ENCODE data around the gene SLC26A9.

The SLC26A9 gene

GRCh38 chr1:205933671-205934618 is 9.3 kb downstream of the SLC26A9 start:
- in situ Hi-C loops (cut with HindIII; ENCODE audit: low pct_ligation_motif_present, low pct_unique_long_range_greater_than_20kb, low sequenced_read_pairs): no loop called here
- DNase-seq: no peak

- in situ Hi-C loops (cut with HindIII; ENCODE audit: low pct_ligation_motif_present, low pct_unique_long_range_greater_than_20kb, low sequenced_read_pairs): no loop called here
- DNase-seq: no peak
These were observed 10.5 kb downstream of the SLC26A9 start for GRCh38 chr1:205932776-205933175.

DNA sequence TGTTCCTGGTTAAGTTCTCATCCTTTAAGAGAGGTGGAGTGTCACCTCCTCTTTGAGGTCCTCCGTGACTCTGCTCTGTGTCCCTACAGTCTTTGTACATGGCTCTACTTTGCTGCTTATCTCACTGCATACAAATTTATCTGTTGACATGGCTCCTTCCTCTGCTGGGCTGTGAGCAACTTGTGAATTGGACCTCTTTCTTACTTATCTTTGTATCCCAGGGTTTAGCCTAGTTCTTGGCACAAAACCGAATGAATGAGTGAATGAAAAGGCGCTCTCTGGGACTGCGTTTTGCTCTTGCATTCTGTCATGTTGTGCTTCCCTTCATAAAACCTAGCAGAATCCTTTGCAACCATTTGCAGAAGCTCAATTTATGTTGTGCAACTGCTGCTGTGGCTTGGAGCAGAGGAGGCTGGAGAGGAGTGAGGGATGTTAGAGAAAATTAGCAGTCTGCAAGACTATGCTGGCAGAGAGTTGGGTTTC is 12.4 kb downstream of the SLC26A9 start:
- in situ Hi-C loops (cut with HindIII; ENCODE audit: low pct_ligation_motif_present, low pct_unique_long_range_greater_than_20kb, low sequenced_read_pairs): no loop called here
- DNase-seq: no peak

DNA sequence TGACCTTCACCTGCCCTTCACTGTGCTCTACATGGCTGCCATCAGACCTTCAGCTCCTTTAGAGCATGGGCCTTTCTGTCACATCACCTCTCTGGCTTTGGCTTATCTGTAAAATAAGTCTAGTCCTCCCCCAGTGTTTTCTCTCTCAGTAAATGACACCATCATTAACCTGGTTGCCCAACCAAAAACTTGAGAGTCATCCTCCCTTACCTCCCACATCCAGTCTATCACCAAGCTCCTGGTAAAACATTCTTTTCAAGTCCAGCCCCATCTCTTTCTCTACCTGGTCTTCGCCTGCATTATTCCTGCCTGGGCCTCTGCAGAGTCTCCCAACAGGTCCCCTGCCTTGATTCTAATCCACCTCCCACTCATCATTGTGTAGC is 13.1 kb downstream of the SLC26A9 start:
- in situ Hi-C loops (cut with HindIII; ENCODE audit: low pct_ligation_motif_present, low pct_unique_long_range_greater_than_20kb, low sequenced_read_pairs): no loop called here

GRCh38 chr1:205929496-205930194 is 13.6 kb downstream of the SLC26A9 start:
- in situ Hi-C loops (cut with HindIII; ENCODE audit: low pct_ligation_motif_present, low pct_unique_long_range_greater_than_20kb, low sequenced_read_pairs): no loop called here
- no peak for DNase-seq

More for the DNA sequence above, 13.1 kb downstream of the SLC26A9 start:
- DNase-seq: no peak

- in situ Hi-C loops (cut with HindIII; ENCODE audit: low pct_ligation_motif_present, low pct_unique_long_range_greater_than_20kb, low sequenced_read_pairs): no loop called here
- DNase-seq: no peak
These were observed 14.9 kb downstream of the SLC26A9 start for GRCh38 chr1:205928317-205928716.

- in situ Hi-C loops (cut with HindIII; ENCODE audit: low pct_ligation_motif_present, low pct_unique_long_range_greater_than_20kb, low sequenced_read_pairs): no loop called here
- no peak for DNase-seq
These were observed 15.6 kb downstream of the SLC26A9 start for GRCh38 chr1:205927676-205928075.

DNA sequence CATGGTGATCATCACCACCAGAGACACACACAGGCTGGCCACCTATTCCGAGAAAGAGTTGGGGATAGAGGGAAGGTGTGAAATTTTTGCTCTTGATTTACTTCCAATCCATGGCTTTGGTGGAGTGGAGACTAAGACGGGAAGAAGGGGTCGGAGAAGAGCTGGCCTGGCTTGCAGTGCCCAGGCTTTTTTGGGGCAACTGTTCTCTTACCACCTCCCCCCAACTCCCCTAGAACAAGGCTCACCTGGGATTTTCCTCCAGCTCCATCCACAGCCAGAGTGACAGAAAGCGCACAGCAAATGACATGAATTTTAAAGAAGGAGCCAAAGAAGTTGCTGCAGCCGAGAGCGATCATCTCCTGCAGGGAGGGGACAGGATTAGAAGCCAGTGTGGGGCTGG is 16.0 kb downstream of the SLC26A9 start:
- in situ Hi-C loops (cut with HindIII; ENCODE audit: low pct_ligation_motif_present, low pct_unique_long_range_greater_than_20kb, low sequenced_read_pairs): no loop called here
- DNase-seq: no peak

DNA sequence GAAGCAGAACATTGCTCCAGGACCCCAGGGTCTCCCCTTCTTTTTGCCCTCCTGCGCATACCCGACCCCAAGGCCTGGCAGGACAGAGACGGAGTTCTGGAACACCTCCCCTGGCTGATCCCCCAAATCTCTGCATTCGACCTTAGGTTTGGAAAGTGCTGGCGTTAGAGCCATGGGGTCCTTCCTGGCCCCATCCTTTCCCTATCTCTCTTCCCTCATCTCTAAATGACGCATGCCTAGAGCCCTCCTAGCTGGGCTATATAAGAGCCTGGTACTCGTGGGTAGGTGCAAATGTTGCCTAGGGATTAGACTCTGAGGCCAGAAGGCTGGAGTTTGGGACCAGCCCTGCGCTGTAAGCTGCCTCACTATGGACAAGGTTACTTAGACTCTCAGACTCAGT is 16.6 kb downstream of the SLC26A9 start:
- DNase-seq: no peak
- in situ Hi-C loops (cut with HindIII; ENCODE audit: low pct_ligation_motif_present, low pct_unique_long_range_greater_than_20kb, low sequenced_read_pairs): no loop called here

DNA sequence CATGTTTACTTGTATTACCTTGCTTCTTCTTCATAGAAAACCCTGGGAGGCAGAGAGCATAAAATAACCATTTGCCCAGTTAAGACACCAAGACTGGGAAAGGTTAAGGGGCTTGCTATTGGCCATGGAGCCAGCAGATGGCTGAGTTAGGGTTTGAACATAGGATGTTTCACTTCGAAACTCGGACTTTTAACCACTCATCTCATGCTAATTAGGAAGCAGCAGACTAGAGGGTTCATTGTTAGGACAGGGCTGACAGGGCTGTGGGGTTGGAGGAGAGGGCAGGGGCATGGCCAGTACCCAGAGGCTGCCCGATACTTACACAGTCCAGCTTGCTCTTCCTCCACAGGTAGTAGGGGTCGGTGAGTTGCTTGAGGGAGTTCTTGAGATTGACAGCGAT is 17.0 kb downstream of the SLC26A9 start:
- in situ Hi-C loops (cut with HindIII; ENCODE audit: low pct_ligation_motif_present, low pct_unique_long_range_greater_than_20kb, low sequenced_read_pairs): no loop called here
- DNase-seq: no peak

GRCh38 chr1:205925736-205926135 is 17.5 kb downstream of the SLC26A9 start:
- in situ Hi-C loops (cut with HindIII; ENCODE audit: low pct_ligation_motif_present, low pct_unique_long_range_greater_than_20kb, low sequenced_read_pairs): no loop called here
- peak; percentile 60 for DNase-seq

DNA sequence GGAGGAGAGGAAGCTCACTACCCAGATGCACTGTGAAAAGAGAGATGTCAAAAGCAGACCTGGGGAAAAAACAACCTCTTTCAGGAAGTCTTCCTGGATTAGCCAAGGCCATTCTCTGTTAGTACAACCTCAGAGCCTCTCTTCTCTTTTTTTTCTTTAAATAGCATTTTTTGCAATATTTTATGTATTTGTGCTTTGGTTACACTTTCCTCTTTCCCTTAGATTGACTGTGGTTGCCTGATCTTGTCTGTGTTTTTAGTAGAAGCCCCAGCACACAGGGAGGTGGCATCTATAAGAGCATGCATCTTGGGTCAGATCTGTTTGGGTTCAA is 18.8 kb downstream of the SLC26A9 start:
- in situ Hi-C loops (cut with HindIII; ENCODE audit: low pct_ligation_motif_present, low pct_unique_long_range_greater_than_20kb, low sequenced_read_pairs): no loop called here
- DNase-seq: no peak

DNA sequence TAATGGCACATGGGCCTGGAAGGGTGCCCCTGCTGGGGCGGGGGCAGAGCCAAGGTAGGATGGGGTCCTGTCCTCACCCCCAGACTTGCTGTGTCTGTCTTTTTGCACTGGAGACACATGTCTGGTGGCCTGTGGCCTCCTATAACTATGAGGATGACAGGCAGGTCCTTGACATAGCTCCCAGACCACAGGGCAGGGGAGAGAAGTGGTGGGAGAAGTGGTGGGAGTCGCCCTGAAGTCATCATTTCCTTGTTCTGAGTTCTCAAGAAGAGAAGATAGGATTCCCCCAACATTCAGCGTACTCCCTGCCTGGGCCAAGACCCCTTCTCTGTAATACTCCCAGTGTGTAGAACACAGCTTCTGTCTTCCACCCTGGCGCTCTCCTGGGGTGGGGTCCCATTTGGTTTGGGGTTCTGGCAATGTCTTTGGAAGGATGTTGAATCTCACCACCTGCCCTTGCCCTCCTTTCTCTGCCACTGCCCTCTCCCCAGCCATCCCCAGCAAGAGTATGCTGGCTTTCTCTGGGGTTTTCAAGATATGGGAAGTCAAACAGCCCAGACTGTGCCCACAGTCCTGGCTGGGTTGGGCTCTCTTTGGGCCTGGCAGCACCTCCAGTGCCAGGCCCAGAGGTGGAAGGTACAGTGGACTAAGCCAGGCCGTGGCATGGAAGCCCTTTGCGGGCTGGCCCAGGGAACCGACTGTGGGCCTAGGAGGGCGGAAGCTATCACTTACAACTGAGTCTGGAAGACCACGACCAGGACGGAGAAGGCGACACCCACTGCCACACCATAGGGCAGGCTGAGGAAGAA is 19.4 kb downstream of the SLC26A9 start:
- no peak for DNase-seq
- in situ Hi-C loops (cut with HindIII; ENCODE audit: low pct_ligation_motif_present, low pct_unique_long_range_greater_than_20kb, low sequenced_read_pairs): no loop called here

GRCh38 chr1:205922806-205923205 is 20.4 kb downstream of the SLC26A9 start:
- in situ Hi-C loops (cut with HindIII; ENCODE audit: low pct_ligation_motif_present, low pct_unique_long_range_greater_than_20kb, low sequenced_read_pairs): no loop called here

GRCh38 chr1:205922314-205922713 is 20.9 kb downstream of the SLC26A9 start:
- no peak for DNase-seq
- in situ Hi-C loops (cut with HindIII; ENCODE audit: low pct_ligation_motif_present, low pct_unique_long_range_greater_than_20kb, low sequenced_read_pairs): no loop called here

More at GRCh38 chr1:205922806-205923205, 20.4 kb downstream of the SLC26A9 start:
- DNase-seq: no peak

DNA sequence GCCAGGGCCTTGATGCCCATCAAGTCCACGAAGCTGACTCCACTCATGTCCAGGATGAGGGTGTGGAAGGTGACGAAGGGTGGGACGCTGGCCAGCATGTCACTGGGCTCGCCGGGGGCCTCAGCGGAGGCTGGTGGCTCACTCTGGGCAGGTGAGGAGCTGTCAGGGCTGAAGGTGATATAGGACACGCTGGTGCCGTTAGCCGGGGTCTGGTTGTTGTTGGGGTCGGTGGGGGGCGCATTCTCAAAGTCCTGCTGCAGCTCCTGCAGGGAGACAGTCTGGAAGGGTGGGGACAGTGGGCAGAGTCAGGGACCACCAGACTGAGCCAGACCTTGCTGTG is 21.7 kb downstream of the SLC26A9 start:
- in situ Hi-C loops (cut with HindIII; ENCODE audit: low pct_ligation_motif_present, low pct_unique_long_range_greater_than_20kb, low sequenced_read_pairs): no loop called here
- no peak for DNase-seq

DNA sequence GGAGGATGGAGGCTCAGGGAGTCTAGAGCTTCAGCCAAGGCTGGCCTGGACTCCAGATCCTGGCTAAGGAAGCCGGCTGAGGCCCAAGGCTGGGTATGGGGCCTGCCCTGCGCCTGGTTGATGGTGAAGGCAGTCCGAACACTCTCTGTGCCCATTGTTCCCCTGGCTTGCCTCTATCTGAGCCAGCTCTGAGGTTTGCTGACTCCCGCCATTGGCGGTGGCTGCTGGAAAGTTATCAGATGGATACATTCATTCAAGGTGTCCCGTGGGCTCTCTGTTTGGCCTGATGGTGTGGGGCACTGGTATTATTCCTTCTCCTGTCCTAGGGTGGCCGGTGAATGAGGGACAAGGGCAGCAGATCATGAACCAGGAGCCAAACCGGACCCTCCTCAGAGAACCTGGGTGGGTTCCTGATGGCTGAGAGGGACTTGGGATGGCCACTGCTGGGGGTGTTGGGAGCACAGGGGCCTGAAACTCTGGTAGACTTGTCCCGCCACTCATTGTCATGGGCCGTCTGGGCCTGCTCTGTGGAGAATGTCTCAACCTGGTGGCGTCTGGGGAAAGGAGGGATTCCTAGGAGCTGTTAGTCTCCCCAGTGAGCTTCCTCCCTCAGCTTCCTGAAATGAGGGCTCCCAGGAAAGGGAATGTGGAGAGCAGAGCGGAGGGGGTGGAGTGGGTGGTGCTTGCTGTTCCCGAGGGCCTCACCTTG is 22.2 kb downstream of the SLC26A9 start:
- no peak for DNase-seq
- in situ Hi-C loops (cut with HindIII; ENCODE audit: low pct_ligation_motif_present, low pct_unique_long_range_greater_than_20kb, low sequenced_read_pairs): no loop called here

- DNase-seq: no peak
- in situ Hi-C loops (cut with HindIII; ENCODE audit: low pct_ligation_motif_present, low pct_unique_long_range_greater_than_20kb, low sequenced_read_pairs): no loop called here
These were observed 23.1 kb downstream of the SLC26A9 start for GRCh38 chr1:205920159-205920558.

Data from ACHN (cell line).